Aorta (tissue), 5 donors: ENCODE results near the gene TMEM52. TPM values are rescaled to one million over a fixed set of nuclear protein-coding genes. Genes with fewer than 3 reads are reported as not detected.

Source experiments
- ATAC-seq: fragments of 200-7000 bp; cut with Tn5 transposase; one replicate; pipeline ENCODE4 v1.9.1; 2022; ENCODE audit warnings: moderate library complexity; ENCODE audit not compliant: low FRiP score
- DNase-seq, 2 donors: peaks; one replicate each; pipeline ENCODE4 v3.0.0-alpha.2; 2020
- H3K27ac ChIP-seq, 2 donors: one replicate each; pipeline ENCODE4 v1.5.1; 2013; ENCODE audit warnings: low read length in 2 of 2, mild to moderate bottlenecking in 2 of 2, moderate library complexity in 2 of 2, control low read depth in 1 of 2, inconsistent platforms in 1 of 2, low read depth in 1 of 2
- H3K27me3 ChIP-seq, 2 donors: one replicate each; pipeline ENCODE4 v1.6.1; 2013; ENCODE audit warnings: control low read depth in 1 of 2, low read length in 1 of 2, mild to moderate bottlenecking in 1 of 2, moderate library complexity in 1 of 2; ENCODE audit not compliant: insufficient read depth in 2 of 2, control insufficient read depth in 1 of 2
- H3K36me3 ChIP-seq, 2 donors: one replicate each; pipeline ENCODE4 v1.6.1; 2013; ENCODE audit warnings: control low read depth in 1 of 2, low read length in 1 of 2, mild to moderate bottlenecking in 1 of 2; ENCODE audit not compliant: insufficient read depth in 2 of 2, control insufficient read depth in 1 of 2
- H3K4me1 ChIP-seq, 2 donors: one replicate each; pipeline ENCODE4 v1.6.1; 2013; ENCODE audit warnings: low read length in 2 of 2, control low read depth in 1 of 2, mild to moderate bottlenecking in 1 of 2, moderate library complexity in 1 of 2; ENCODE audit not compliant: insufficient read depth in 2 of 2, control insufficient read depth in 1 of 2
- H3K4me3 ChIP-seq, 2 donors: one replicate each; pipeline ENCODE4 v1.5.1; 2013; ENCODE audit warnings: low read length in 2 of 2, control low read depth in 1 of 2, mild to moderate bottlenecking in 1 of 2
- H3K9me3 ChIP-seq: one replicate; pipeline ENCODE4 v1.6.1; 2013; ENCODE audit warnings: mild to moderate bottlenecking, low read length; ENCODE audit not compliant: control insufficient read depth
- WGBS, 2 donors: extraction: QIAGEN DNeasy Blood & Tissue Kit; methylation state at CpG; one replicate each; pipeline ENCODE4 v1.1.7; 2013; 5-methylcytosine and 5-hydroxymethylcytosine counted together
- intact Hi-C, 2 donors: fragments of 100-400 bp; cut with DNase I; formaldehyde crosslinking; loops; one replicate each; pipeline versions ENCODE4 v1.14.2 to v1.15.0; 2022
- polyA plus RNA-seq, 2 donors: library from polyadenylated mRNA; stranded (reverse); fragments of 200-250 nt; gene quantifications; one replicate each; pipeline ENCODE4 v1.2.3, GENCODE V29; 2013
- total RNA-seq, 2 donors: library from RNA; stranded (reverse); fragmentation: NEBNext Ultra II Directional; extraction: Animal tissue kit (Norgen Biotek cat#: 25700); gene quantifications; one replicate each; pipeline ENCODE4 v1.2.1, GENCODE V29; 2021
- donor health status: healthy with polysubstance abuse.
- donor health status: Bipolar disorder and iron deficiency.
- donor health status: DM: no; HTN: no; CAD: no.
- donor health status: DM: no; HTN: no; CAD: no.
- donor health status: DM: yes; HTN: yes; CAD: no.

Gene TMEM52
- total and polyA plus RNA-seq, 4 donors: 0.13 TPM; not detected in 3

DNA sequence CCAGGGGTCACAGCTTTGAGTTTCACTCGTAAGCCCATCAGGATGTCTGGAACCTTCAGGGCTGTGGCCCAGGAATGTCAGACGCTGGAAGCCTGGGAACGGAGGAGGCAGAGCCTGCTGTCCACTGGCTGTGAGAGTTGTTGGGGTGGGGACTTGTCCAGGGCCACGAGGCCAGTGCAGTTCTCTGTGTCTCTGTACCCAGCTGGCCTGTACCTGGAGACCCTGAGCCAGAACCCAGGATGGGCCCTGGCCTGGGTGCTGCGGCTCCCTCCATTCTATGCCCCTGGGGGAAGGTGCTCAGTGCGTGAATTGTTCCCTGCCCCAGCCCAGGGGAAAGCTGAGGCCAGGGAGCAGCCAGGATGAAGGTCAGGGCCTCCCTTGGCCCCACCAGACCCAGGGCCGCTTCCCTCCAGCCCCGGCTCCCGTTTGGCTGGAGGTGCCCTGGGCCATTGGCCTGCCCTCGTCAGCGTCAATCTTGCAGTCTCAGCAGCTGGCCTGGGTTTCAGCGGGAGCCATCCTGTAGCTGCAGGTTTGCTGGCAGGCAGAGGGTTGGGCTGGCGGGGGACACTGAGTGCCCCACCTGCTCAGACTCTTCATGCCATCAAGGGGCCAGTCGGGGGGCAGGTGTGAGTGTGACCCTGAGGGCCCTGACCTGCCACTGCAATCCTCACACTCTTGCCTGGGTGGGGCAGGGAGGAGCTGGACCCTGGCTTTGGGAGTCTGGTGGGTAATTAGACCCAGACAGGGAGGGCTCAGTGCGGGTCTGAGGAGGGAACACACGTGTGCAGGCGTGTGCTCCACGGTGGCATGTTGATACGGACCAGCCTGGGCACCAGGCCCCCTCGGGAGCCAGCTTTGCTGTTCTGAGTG, 4.7 kb downstream of the TMEM52 start:
- Histone ChIP-seq H3K27me3 (no peaks in the 10 kb centered on the region), H3K4me1 (no peaks in the 10 kb centered on the region), H3K36me3 (no peaks in the 10 kb centered on the region), H3K9me3 (no peaks in the 10 kb centered on the region), H3K4me3 (no peak overlapping the region), H3K27ac (no peak overlapping the region)
- WGBS, 2 donors: 72% methylated on average over 20 of the region's 20 CpGs
- DNase-seq (peak in 1 of 2 donors; percentile 38), ATAC-seq (no peak)
- intact Hi-C loops: no loop called here

DNA sequence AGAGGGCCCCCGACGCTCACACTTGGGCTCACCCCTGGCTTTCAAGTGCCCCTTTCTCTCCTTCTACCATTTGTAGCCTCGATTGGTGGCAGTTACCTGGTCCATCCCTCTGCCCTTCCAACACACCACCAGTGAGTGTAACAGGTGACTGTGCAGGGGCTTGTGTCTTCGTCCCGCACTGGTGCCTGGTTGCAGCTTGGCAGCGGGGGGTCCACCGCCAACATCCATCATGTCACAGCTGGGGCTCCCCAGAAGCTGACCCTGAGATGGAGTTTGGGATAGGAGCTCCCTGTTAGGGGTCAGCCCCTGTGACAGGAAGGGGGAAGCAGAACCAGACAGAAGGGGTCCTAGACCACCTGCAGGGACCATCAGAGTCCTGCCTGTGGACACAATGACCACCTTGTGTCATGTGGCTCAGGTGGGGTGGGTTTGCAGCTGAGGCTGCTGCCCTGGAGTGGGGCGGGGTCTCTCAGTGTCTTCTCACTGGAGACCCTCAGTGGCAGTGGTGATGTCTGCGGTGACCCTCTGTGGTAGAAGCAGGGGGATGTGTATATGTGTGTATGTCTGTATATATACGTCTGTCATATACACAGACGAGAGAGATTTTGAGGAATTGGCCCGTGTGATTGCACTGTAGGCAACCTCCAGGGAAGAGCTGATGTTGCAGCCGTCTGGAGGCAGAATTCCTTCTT, 7.6 kb downstream of the TMEM52 start:
- DNase-seq (peak in 1 of 2 donors; percentile 26), ATAC-seq (no peak)
- Histone ChIP-seq H3K36me3 (no peaks in the 10 kb centered on the region), H3K4me3 (no peak overlapping the region), H3K9me3 (no peaks in the 10 kb centered on the region), H3K4me1 (no peaks in the 10 kb centered on the region), H3K27me3 (no peaks in the 10 kb centered on the region), H3K27ac (no peak overlapping the region)
- intact Hi-C loops: no loop called here
- WGBS, 2 donors: 88 to 91% methylated on average over 13 of the region's 13 CpGs

DNA sequence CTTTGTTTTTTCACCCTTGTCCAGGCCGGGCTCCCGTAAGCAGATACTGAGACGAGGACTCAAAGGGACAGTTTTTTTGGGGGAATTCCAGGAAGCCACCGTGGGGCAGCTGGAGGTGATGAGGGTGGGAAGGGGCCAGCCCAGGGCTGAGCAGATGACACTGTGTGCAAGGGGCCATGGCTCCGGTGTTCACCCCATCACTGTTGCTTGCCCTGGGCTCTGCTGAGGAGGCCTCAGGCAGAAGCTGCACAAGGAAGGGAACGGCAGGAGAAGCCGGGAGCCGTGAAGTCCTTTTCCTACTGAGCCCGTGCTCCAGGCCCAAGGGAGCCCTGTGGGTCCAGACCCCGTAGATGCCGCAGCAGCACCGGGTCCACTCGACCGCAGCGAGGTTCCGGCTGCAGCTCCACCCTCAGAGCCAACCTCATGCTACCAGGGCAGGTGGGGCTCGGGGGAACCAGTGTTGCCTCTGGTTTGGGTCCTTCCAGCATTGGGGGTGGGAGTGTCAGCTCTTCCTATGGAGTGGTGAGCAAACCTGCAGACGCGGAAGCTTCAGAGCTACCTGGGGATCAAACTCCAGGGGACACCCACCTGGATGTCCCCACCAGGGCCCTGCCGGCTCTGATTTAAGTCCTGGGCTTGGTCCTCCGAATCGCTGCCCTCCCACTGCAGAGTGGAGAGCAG, 8.3 kb downstream of the TMEM52 start:
- no peaks in the 10 kb centered on the region for H3K36me3 ChIP-seq
- no peaks in the 10 kb centered on the region for H3K27me3 ChIP-seq
- intact Hi-C loops: no loop called here
- peak in 1 of 2 donors; percentile 51 for DNase-seq
- no peak overlapping the region for H3K4me3 ChIP-seq
- H3K27ac ChIP-seq: no peak overlapping the region
- H3K4me1 ChIP-seq: no peaks in the 10 kb centered on the region
- 93 to 94% methylated on average over 22 of the region's 22 CpGs for WGBS, 2 donors
- ATAC-seq: no peak
- H3K9me3 ChIP-seq: no peaks in the 10 kb centered on the region

DNA sequence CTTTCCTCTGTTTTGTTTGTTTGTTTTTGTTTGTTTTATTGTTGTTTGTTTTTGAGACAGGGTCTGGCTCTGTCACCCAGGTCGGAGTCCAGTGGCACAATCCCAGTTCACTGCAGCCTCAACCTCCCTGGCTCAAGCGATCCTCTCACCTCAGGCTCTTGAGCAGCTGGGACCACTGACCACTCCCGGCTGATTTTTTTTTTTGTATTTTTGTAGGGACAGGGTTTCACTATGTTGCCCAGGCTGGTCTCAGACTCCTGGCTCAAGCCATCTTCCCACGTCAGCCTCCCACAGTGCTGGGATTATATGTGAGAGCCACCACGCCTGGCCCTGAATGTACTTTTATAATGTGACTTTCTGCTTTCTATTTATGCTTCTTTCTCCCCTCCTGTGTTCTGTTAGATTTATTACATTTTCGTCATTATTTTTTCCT, 9.0 kb downstream of the TMEM52 start:
- intact Hi-C loops: no loop called here
- no peak overlapping the region for H3K27ac ChIP-seq
- no peaks in the 10 kb centered on the region for H3K9me3 ChIP-seq
- ATAC-seq (no peak), DNase-seq (peak in 1 of 2 donors; percentile 40)
- no peaks in the 10 kb centered on the region for H3K27me3 ChIP-seq
- no peak overlapping the region for H3K4me3 ChIP-seq
- no peaks in the 10 kb centered on the region for H3K36me3 ChIP-seq
- 47 to 56% methylated on average over 6 of the region's 6 CpGs for WGBS, 2 donors
- no peaks in the 10 kb centered on the region for H3K4me1 ChIP-seq

DNA sequence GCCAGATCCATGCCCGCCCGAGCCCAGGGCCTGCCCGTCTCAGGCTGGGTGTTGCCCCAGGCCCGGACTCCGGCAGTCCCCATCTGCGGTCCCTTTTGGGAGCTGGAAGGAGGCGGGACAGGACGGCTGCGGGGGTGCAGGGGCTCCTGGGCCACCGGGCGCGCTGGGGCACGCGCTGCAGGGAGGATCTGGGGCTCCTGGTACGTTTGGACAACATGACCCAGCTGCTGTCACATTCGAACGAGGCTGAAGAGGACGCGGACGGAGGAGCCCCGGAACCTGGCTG, 10.6 kb downstream of the TMEM52 start:
- Histone ChIP-seq H3K4me1 (no peaks in the 10 kb centered on the region), H3K9me3 (no peaks in the 10 kb centered on the region), H3K27me3 (no peaks in the 10 kb centered on the region), H3K36me3 (no peaks in the 10 kb centered on the region), H3K4me3 (peak overlapping the region; percentile 32 to 53), H3K27ac (peak overlapping the region in 1 of 2 donors; percentile 74)
- ATAC-seq: peak; percentile 8
- DNase-seq: peak in 1 of 2 donors; percentile 86
- intact Hi-C loops: no loop called here
- 5% methylated on average over 21 of the region's 21 CpGs for WGBS, 2 donors

DNA sequence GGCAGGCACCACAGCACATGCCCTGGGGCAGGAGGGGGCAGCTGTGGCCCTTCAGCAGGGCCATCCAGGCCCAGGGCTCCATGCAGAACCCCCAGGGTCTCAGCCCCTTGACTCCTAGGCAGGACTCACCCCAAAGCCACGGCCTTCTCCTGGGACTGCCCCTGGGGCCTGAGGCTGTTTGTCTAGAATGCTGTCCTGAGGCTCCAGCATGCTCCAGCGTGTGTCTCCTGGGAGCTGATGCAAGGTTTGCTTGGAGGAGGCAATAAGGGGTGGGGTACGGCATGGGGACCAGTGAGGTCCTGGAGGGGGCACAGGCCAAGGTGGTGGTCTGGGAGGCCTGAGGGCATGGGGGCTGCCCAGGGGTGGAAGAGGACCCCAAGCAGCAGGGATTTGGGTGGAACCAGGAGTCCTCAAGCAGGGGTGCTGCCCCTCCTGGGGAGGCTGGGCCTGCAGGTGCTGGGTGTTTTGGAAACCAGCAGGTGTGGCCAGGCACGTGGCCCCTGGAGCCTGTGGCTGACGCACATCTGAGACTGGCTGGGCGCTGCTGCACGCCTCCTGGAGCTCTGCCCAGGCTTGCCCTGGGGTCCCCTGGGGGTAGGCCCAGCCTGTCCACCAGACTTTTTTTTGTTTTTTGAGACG, 11.9 kb downstream of the TMEM52 start:
- WGBS, 2 donors: 47 to 50% methylated on average over 7 to 8 of the region's 8 CpGs
- H3K9me3 ChIP-seq: no peaks in the 10 kb centered on the region
- H3K36me3 ChIP-seq: no peaks in the 10 kb centered on the region
- no peak overlapping the region for H3K4me3 ChIP-seq
- no peak overlapping the region for H3K27ac ChIP-seq
- no peaks in the 10 kb centered on the region for H3K4me1 ChIP-seq
- ATAC-seq (no peak), DNase-seq (peak; percentile 54 to 81)
- intact Hi-C loops: no loop called here
- no peaks in the 10 kb centered on the region for H3K27me3 ChIP-seq

DNA sequence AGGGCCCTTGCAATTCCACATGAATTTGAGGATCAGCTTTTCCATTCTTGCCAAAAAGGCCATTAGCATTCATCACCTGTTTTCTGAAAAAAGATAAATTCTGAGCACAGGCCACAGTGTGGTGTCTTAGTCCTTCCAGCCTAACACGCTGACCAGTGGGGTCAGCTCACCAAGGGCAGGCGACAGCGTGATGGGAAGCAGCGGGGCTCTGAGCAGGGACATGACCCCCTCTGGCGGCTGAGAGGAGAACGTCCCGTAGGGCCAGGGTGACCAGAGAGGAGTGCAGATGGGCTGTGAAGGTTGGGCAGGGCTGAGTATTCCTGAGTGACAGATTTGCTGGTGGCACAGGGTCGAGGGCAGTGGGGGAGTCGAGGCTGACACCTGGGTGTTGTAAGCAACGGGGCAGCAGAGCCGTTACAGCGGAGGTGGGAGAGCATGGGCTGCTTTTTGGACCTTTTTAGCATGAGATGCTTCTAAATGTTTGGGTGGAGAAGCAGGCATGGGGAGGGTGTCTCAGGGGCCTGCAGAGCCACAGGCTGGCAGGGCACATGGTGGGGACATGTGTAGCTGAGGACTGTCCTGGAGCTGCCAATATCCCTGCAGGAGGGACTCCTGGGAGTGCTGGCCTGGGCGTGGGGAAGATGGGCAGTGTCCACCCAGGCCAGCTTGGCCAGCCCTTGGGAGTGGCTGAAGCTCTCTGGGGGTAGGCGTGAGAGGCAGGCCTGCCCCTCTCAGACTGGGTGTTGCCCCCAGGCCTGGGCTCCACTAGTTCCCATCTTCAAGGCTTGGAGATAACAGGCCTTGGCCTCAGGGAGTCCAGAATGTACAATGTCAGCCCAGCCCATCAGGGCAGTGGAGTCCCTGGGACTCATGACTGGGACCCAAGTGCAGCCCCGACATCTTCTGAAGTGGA, 12.6 kb downstream of the TMEM52 start:
- Histone ChIP-seq H3K4me3 (no peak overlapping the region), H3K36me3 (no peaks in the 10 kb centered on the region), H3K9me3 (no peaks in the 10 kb centered on the region), H3K27ac (no peak overlapping the region), H3K27me3 (no peaks in the 10 kb centered on the region), H3K4me1 (no peaks in the 10 kb centered on the region)
- ATAC-seq: peak; percentile 84
- peak; percentile 91 to 93 for DNase-seq
- intact Hi-C loops: no loop called here
- WGBS, 2 donors: 21 to 22% methylated on average over 15 of the region's 15 CpGs

DNA sequence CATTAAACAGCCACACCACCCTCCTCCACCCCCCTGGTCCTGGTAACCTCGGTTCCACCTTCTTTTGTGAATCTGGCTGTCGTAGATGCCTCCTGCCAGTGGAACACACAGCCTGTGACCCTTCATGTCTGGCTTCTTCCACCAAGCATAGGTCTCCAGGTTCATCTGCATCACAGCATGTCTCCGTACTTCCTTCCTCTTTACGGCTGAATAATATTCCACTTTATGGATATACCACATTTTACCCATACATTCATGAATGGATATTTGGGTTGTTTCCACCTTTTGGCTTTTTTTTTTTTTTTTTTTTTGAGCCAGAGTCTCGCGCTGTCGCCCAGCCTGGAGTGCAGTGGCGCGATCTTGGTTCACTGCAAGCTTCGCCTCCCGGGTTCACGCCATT, 15.9 kb downstream of the TMEM52 start:
- H3K27me3 ChIP-seq: no peaks in the 10 kb centered on the region
- 96 to 97% methylated on average over 12 of the region's 12 CpGs for WGBS, 2 donors
- H3K4me1 ChIP-seq: no peaks in the 10 kb centered on the region
- no peak for DNase-seq
- no peak overlapping the region for H3K4me3 ChIP-seq
- no peak overlapping the region for H3K27ac ChIP-seq
- no peaks in the 10 kb centered on the region for H3K9me3 ChIP-seq
- intact Hi-C loops: no loop called here
- no peaks in the 10 kb centered on the region for H3K36me3 ChIP-seq
- no peak for ATAC-seq
